SK-N-SH (cell line): ENCODE results near the gene PPIC. TPM values are rescaled to one million over a fixed set of nuclear protein-coding genes. Genes with fewer than 3 reads are reported as not detected.

Source experiments
- CTCF ChIA-PET: fragments of 300-600, 350-600 bp; formaldehyde crosslinking; extraction: SDS; loops from one replicate; lab custom pipeline; 2021; lab: Yijun Ruan, JAX
- POLR2A ChIA-PET: fragments of 350-600 bp; sonication (Branson Sonifier 250); formaldehyde crosslinking; extraction: SDS; loops from one replicate; lab custom pipeline; 2020; ENCODE audit warnings: antibody characterized with exemption, inconsistent platforms; lab: Yijun Ruan, JAX
- DNase-seq: peaks from one replicate; pipeline ENCODE4 v3.0.0; 2012
- H2AFZ ChIP-seq: fragments of 200-600 bp; sonication (generic); 2 replicates; pipeline ENCODE4 v1.8.1; 2016; ENCODE audit warnings: antibody characterized with exemption, mild to moderate bottlenecking, low read depth
- H3F3A ChIP-seq: fragments of 200-600 bp; sonication (generic); replicated peaks from 2 replicates; pipeline ENCODE3; 2016; ENCODE audit warnings: antibody characterized with exemption, mild to moderate bottlenecking; ENCODE audit not compliant: insufficient read depth
- H3K27ac ChIP-seq, 2 experiments: fragments of 200-500 bp in 1 of 2; fragments of 200-600 bp in 1 of 2; sonication (Bioruptor generic) in 1 of 2; sonication (generic), shearing (Covaris generic) in 1 of 2; 2 replicates each; pipeline versions ENCODE4 v1.5.1 to v1.6.1; 2014 to 2016; ENCODE audit warnings: low read depth in 2 of 2, inconsistent platforms in 1 of 2, low read length in 1 of 2, mild to moderate bottlenecking in 1 of 2, mixed read lengths in 1 of 2
- H3K27me3 ChIP-seq: fragments of 200-600 bp; sonication (generic), shearing (Covaris generic); 2 replicates; pipeline ENCODE4 v1.6.1; 2016; ENCODE audit warnings: mixed run types; ENCODE audit not compliant: insufficient read depth
- H3K36me3 ChIP-seq, 2 experiments: fragments of 200-500 bp in 1 of 2; fragments of 200-600 bp in 1 of 2; sonication (Bioruptor generic) in 1 of 2; sonication (generic) in 1 of 2; replicated peaks in 1 of 2; 2 replicates each; pipeline versions ENCODE3 to v1.5.1; 2014 to 2016; ENCODE audit warnings: low read length in 1 of 2, mild to moderate bottlenecking in 1 of 2; ENCODE audit not compliant: insufficient read depth in 2 of 2, control insufficient read depth in 1 of 2
- H3K4me1 ChIP-seq, 2 experiments: fragments of 200-500 bp in 1 of 2; fragments of 200-600 bp in 1 of 2; sonication (Bioruptor generic) in 1 of 2; sonication (generic), shearing (Covaris generic) in 1 of 2; 2 replicates each; pipeline versions ENCODE4 v1.5.1 to v1.6.1; 2014 to 2016; ENCODE audit warnings: low read depth in 1 of 2, low read length in 1 of 2, mixed run types in 1 of 2; ENCODE audit not compliant: insufficient read depth in 2 of 2, control insufficient read depth in 1 of 2
- H3K4me2 ChIP-seq: fragments of 200-600 bp; sonication (generic), shearing (Covaris generic); 2 replicates; pipeline ENCODE4 v1.6.1; 2017; ENCODE audit warnings: mixed run types
- H3K4me3 ChIP-seq, 2 experiments: fragments of 200-500 bp in 1 of 2; fragments of 200-600 bp in 1 of 2; sonication (Bioruptor generic) in 1 of 2; sonication (generic), shearing (Covaris generic) in 1 of 2; 2 replicates each; pipeline versions ENCODE4 v1.5.1 to v1.8.1; 2014 to 2016; ENCODE audit warnings: low read depth in 2 of 2, inconsistent platforms in 1 of 2, low read length in 1 of 2, mild to moderate bottlenecking in 1 of 2, mixed read lengths in 1 of 2, moderate library complexity in 1 of 2
- H3K79me2 ChIP-seq: fragments of 200-600 bp; sonication (generic); 2 replicates; pipeline ENCODE4 v1.8.1; 2017; ENCODE audit warnings: mild to moderate bottlenecking; ENCODE audit not compliant: insufficient read depth
- H3K9ac ChIP-seq: fragments of 200-600 bp; sonication (generic); 2 replicates; pipeline ENCODE4 v1.6.1; 2017; ENCODE audit warnings: mixed run types
- H3K9me2 ChIP-seq: fragments of 200-600 bp; sonication (generic); 2 replicates; pipeline ENCODE4 v1.6.1; 2017; ENCODE audit warnings: mixed run types
- H3K9me3 ChIP-seq: fragments of 200-600 bp; sonication (generic); 2 replicates; pipeline ENCODE4 v1.6.1; 2017; ENCODE audit warnings: mixed run types, mild to moderate bottlenecking, moderate library complexity
- H4K20me1 ChIP-seq: fragments of 200-600 bp; sonication (generic); 2 replicates; pipeline ENCODE4 v1.6.1; 2017; ENCODE audit warnings: mild to moderate bottlenecking, mixed run types; ENCODE audit not compliant: insufficient read depth
- ELF1 ChIP-seq: IDR thresholded peaks from 2 replicates; pipeline ENCODE4 v1.4.0; 2012
- EP300 ChIP-seq, 2 experiments: IDR thresholded peaks; 2 replicates each; pipeline versions ENCODE4 v1.4.0 to v1.6.1; 2012; ENCODE audit warnings: borderline replicate concordance in 1 of 2, low read depth in 1 of 2, low read length in 1 of 2
- EZH2phosphoT487 ChIP-seq: fragments of 200-600 bp; sonication (generic); IDR thresholded peaks from 2 replicates; pipeline ENCODE4 v1.6.1; 2017; ENCODE audit warnings: low read depth, mixed run types, mild to moderate bottlenecking, antibody characterized with exemption, moderate library complexity, borderline replicate concordance
- FOXJ3 ChIP-seq: sonication (generic); formaldehyde crosslinking; IDR thresholded peaks from 2 replicates; pipeline ENCODE4 v1.5.1; 2020; ENCODE audit warnings: mild to moderate bottlenecking, missing genetic modification reagents
- GATA2 ChIP-seq: sonication (generic); formaldehyde crosslinking; IDR thresholded peaks from 2 replicates; pipeline ENCODE4 v1.5.0; 2020; ENCODE audit warnings: mild to moderate bottlenecking, missing genetic modification reagents
- JUND ChIP-seq: IDR thresholded peaks from 2 replicates; pipeline ENCODE4 v1.4.0; 2012
- MEF2A ChIP-seq: IDR thresholded peaks from 2 replicates; pipeline ENCODE4 v1.4.0; 2012; ENCODE audit warnings: low read depth, borderline replicate concordance
- NFIC ChIP-seq: IDR thresholded peaks from 2 replicates; pipeline ENCODE4 v1.4.0; 2012; ENCODE audit warnings: borderline replicate concordance
- NRF1 ChIP-seq: IDR thresholded peaks from 2 replicates; pipeline ENCODE4 v1.6.1; 2012; ENCODE audit warnings: low read depth, mild to moderate bottlenecking, low read length
- RAD21 ChIP-seq: IDR thresholded peaks from 2 replicates; pipeline ENCODE4 v1.6.1; 2012; ENCODE audit warnings: mild to moderate bottlenecking, low read length
- TAF1 ChIP-seq: IDR thresholded peaks from 2 replicates; pipeline ENCODE4 v1.6.1; 2012; ENCODE audit warnings: low read depth, mild to moderate bottlenecking, low read length, moderate library complexity, borderline replicate concordance
- TCF12 ChIP-seq: IDR thresholded peaks from 2 replicates; pipeline ENCODE4 v1.4.0; 2012
- WGBS: methylation state at CpG from one replicate; pipeline ENCODE4 v1.1.6; 2017; ENCODE audit warnings: low lambda C conversion rate; 5-methylcytosine and 5-hydroxymethylcytosine counted together
- polyA plus RNA-seq, 3 experiments: library from polyadenylated mRNA; depleted of rRNA; stranded (reverse); fragments of >200 nt; gene quantifications; 2 replicates each; pipeline ENCODE4 v1.2.3, GENCODE V29; 2012
- TF ChIP-seq, protein P1 (sequence below): fragments of 200-600 bp; sonication (generic); IDR thresholded peaks from 2 replicates; pipeline ENCODE4 v1.6.1; 2017; ENCODE audit warnings: antibody characterized with exemption, mild to moderate bottlenecking, moderate library complexity
- TF ChIP-seq, protein P2 (sequence below): IDR thresholded peaks from 2 replicates; pipeline ENCODE4 v1.4.0; 2012; ENCODE audit warnings: low read depth, borderline replicate concordance
- TF ChIP-seq, protein P3 (sequence below): IDR thresholded peaks from 2 replicates; pipeline ENCODE4 v1.4.0; 2012; ENCODE audit warnings: low read depth, borderline replicate concordance

The PPIC gene
- polyA plus RNA-seq, 1 of the 3 experiments (the other 2 are of a cell fraction), result 55.1 TPM

DNA sequence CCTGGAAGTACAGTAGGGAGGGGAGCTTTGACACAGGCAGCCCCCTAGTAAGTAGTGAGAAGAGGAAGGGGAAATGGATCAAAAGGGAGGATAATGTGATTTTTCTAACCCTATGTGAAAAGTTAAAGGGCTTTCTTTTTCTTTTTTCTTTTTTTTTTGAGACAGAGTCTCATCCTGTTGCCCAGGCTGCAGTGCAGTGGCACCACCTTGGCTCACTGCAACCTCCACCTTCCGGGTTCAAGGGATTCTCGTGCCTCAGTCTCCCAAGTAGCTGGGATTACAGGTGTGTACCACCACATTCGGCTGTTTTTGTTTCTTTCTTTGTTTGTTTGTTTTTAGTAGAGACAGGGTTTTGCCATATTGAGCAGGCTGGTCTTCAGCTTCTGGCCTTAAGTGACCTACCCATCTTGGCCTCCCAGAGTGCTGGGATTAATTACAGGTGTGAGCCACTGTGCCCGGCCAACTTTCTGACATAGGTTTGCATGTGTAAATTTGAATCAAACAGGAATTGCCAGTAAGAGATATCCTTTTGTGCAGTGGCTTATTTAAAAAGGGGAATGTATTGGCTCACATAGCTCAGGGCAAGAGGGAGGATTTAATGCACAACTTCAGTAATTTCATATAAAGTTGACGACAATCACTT lies 39.1 kb upstream of the PPIC start:
- no peaks in the 10 kb centered on the region for H3K9me3 ChIP-seq
- H4K20me1 ChIP-seq, result no peaks in the 10 kb centered on the region
- no peaks in the 10 kb centered on the region for H3K79me2 ChIP-seq
- H3K9me2 ChIP-seq, result no peaks in the 10 kb centered on the region
- CTCF ChIA-PET, result interaction anchor here (0.6 kb wide), 1 partner anchor 252 kb away, joined by 3 read pairs; no protein-coding TSS in a partner anchor
- DNase-seq, result no peak
- no peak overlapping the region for H3K9ac ChIP-seq
- no peak overlapping the region for H3K4me2 ChIP-seq
- no peak overlapping the region for H3K4me3 ChIP-seq
- H3K4me1 ChIP-seq, result no peaks in the 10 kb centered on the region
- no peaks in the 10 kb centered on the region for H3F3A ChIP-seq
- WGBS, result 69% methylated on average over 5 of the region's 5 CpGs
- H2AFZ ChIP-seq, result no peak overlapping the region
- H3K36me3 ChIP-seq, result no peaks in the 10 kb centered on the region
- no peaks in the 10 kb centered on the region; the same call in 1 of the 2 replicates for H3K27me3 ChIP-seq
- POLR2A ChIA-PET, result no interaction called here
- TF ChIP-seq ELF1 (no peak), RAD21 (no peak), JUND (no peak), NFIC (no peak), NRF1 (no peak), GATA2 (CRISPR knock-in tag) (no peak), EZH2phosphoT487 (no peak)
- TF ChIP-seq, protein P1, sequence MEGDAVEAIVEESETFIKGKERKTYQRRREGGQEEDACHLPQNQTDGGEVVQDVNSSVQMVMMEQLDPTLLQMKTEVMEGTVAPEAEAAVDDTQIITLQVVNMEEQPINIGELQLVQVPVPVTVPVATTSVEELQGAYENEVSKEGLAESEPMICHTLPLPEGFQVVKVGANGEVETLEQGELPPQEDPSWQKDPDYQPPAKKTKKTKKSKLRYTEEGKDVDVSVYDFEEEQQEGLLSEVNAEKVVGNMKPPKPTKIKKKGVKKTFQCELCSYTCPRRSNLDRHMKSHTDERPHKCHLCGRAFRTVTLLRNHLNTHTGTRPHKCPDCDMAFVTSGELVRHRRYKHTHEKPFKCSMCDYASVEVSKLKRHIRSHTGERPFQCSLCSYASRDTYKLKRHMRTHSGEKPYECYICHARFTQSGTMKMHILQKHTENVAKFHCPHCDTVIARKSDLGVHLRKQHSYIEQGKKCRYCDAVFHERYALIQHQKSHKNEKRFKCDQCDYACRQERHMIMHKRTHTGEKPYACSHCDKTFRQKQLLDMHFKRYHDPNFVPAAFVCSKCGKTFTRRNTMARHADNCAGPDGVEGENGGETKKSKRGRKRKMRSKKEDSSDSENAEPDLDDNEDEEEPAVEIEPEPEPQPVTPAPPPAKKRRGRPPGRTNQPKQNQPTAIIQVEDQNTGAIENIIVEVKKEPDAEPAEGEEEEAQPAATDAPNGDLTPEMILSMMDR, result no peak
- TF ChIP-seq, protein P2, sequence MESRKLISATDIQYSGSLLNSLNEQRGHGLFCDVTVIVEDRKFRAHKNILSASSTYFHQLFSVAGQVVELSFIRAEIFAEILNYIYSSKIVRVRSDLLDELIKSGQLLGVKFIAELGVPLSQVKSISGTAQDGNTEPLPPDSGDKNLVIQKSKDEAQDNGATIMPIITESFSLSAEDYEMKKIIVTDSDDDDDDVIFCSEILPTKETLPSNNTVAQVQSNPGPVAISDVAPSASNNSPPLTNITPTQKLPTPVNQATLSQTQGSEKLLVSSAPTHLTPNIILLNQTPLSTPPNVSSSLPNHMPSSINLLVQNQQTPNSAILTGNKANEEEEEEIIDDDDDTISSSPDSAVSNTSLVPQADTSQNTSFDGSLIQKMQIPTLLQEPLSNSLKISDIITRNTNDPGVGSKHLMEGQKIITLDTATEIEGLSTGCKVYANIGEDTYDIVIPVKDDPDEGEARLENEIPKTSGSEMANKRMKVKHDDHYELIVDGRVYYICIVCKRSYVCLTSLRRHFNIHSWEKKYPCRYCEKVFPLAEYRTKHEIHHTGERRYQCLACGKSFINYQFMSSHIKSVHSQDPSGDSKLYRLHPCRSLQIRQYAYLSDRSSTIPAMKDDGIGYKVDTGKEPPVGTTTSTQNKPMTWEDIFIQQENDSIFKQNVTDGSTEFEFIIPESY, result no peak
- TF ChIP-seq, all 33 proteins: peak for 0
- no peak overlapping the region for H3K27ac ChIP-seq

DNA sequence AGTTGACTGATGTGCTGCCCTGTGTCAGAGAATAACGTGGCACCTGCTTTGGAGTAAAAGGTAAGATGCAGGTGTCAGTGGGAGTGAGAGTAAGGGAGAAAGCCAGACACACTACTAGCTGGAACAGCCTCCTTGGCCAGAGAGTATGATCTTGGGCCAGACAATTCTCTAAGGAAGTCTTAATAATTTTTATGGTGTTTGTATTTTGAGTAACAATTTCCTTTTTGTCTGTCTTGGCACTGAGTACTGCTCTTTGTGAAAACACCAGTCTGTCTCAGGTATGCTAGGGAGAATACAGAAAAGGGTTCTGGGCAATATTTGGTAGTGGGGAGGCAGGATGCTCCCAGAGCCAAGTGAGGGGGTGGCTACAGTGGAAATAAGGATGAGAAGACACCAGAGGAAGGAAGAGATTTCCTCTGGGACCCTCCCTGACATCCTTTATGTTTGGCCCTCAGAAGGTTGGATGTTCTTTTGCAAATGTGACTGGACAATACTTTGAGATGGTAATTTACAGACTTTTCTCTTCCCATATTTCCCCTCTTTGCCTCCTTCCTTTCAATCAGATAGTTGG lies 31.9 kb upstream of the PPIC start:
- Histone ChIP-seq H3K4me2 (no peak overlapping the region), H3K79me2 (no peaks in the 10 kb centered on the region), H3K36me3 (no peaks in the 10 kb centered on the region), H3K9ac (no peak overlapping the region), H3K9me3 (no peaks in the 10 kb centered on the region), H3K4me1 (no peaks in the 10 kb centered on the region), H2AFZ (no peak overlapping the region), H3K27me3 (no peaks in the 10 kb centered on the region), H3K4me3 (no peak overlapping the region), H3K9me2 (no peaks in the 10 kb centered on the region), H3F3A (no peaks in the 10 kb centered on the region), H4K20me1 (no peaks in the 10 kb centered on the region), H3K27ac (no peak overlapping the region)
- WGBS, result 0% methylated on average over 1 of the region's 1 CpG
- ChIA-PET POLR2A (no interaction called here), CTCF (no interaction called here)
- DNase-seq, result no peak
- no peak for TF ChIP-seq TCF12
- TF ChIP-seq, protein P3, sequence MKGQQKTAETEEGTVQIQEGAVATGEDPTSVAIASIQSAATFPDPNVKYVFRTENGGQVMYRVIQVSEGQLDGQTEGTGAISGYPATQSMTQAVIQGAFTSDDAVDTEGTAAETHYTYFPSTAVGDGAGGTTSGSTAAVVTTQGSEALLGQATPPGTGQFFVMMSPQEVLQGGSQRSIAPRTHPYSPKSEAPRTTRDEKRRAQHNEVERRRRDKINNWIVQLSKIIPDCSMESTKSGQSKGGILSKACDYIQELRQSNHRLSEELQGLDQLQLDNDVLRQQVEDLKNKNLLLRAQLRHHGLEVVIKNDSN, result no peak
- TF ChIP-seq FOXJ3 (CRISPR knock-in tag), result no peak
- TF ChIP-seq MEF2A, result no peak
- TF ChIP-seq EZH2phosphoT487, result no peak
- TF ChIP-seq EP300 (IDR thresholded peaks at IDR 0.05; ENCODE audit: borderline replicate concordance in 1 of 2, low read depth in 1 of 2, low read length in 1 of 2), result no peak
- no peak for TF ChIP-seq TAF1
